Peyer's patch (tissue), 4 donors: Measurements from ENCODE around the gene EPS8L2.

Experiments used
- CTCF ChIP-seq, 6 experiments: fragments of 450-650 bp in 4 of 6; fragments of 200-600 bp in 2 of 6; sonication (generic) in 1 of 6; IDR thresholded peaks; one replicate each; pipeline ENCODE4 v1.5.1; 2017 to 2019; ENCODE audit warnings: antibody characterized with exemption in 6 of 6, mild to moderate bottlenecking in 3 of 6, moderate library complexity in 1 of 6
- POLR2A ChIP-seq, 2 donors: fragments of 450-650 bp; IDR thresholded peaks; one replicate each; pipeline ENCODE4 v1.5.1; 2017; ENCODE audit warnings: antibody characterized with exemption in 2 of 2, mild to moderate bottlenecking in 2 of 2, moderate library complexity in 2 of 2

- TF ChIP-seq CTCF (IDR thresholded peaks at IDR 0.05) = peak in 5 of 6 experiments; percentile 16 to 43 (median 34)
- peak; percentile 57 to 64 for TF ChIP-seq POLR2A (IDR thresholded peaks at IDR 0.05)
Observed at GRCh38 chr11:747158-748006, 41.4 kb downstream of the EPS8L2 start, which contains the start of gene TALDO1.
